ENCODE results near the gene ITSN1. TPM values are rescaled to one million over a fixed set of nuclear protein-coding genes. Genes with fewer than 3 reads are reported as not detected.

ITSN1 gene
- total RNA-seq, 4 donors from 2014 or later = 31.1 to 42.5 (median 35.9) TPM

GRCh38 chr21:33846141-33846540 is 203.8 kb downstream of the ITSN1 start:
- intact Hi-C loops (cut with DNase I) = no loop called here
- H3K36me3 ChIP-seq = no peaks in the 10 kb centered on the region
- no peak overlapping the region for H3K27ac ChIP-seq (replicated peaks in 1 of 4)
- no peaks in the 10 kb centered on the region for H3K27me3 ChIP-seq
- H3K9me3 ChIP-seq = no peaks in the 10 kb centered on the region
- no peak for TF ChIP-seq EP300 (IDR thresholded peaks at IDR 0.05)
- no peak for TF ChIP-seq POLR2A (IDR thresholded peaks at IDR 0.05; ENCODE audit: low read depth)
- TF ChIP-seq CTCF (IDR thresholded peaks at IDR 0.05) = no peak
- TF ChIP-seq POLR2AphosphoS5 (IDR thresholded peaks at IDR 0.05) = no peak
- H3K4me1 ChIP-seq = peaks cover 8 to 21% (median 13%) of the 10 kb centered on the region in 4 donors
- no peak for DNase-seq (ENCODE audit: extremely low spot score)
- 88% methylated on average over 3 of the region's 3 CpGs for WGBS
- H3K4me3 ChIP-seq = no peak overlapping the region

GRCh38 chr21:33847588-33848248 is 205.4 kb downstream of the ITSN1 start:
- DNase-seq (ENCODE audit: extremely low spot score) = no peak
- peaks cover 8 to 20% (median 13%) of the 10 kb centered on the region in 4 donors for H3K4me1 ChIP-seq
- H3K27me3 ChIP-seq = no peaks in the 10 kb centered on the region
- WGBS = 89% methylated on average over 19 of the region's 19 CpGs
- no peaks in the 10 kb centered on the region for H3K9me3 ChIP-seq
- intact Hi-C loops (cut with DNase I) = no loop called here
- no peak overlapping the region for H3K27ac ChIP-seq (replicated peaks in 1 of 4)
- TF ChIP-seq POLR2AphosphoS5 (IDR thresholded peaks at IDR 0.05) (no peak), CTCF (IDR thresholded peaks at IDR 0.05) (no peak), EP300 (IDR thresholded peaks at IDR 0.05) (no peak), POLR2A (IDR thresholded peaks at IDR 0.05; ENCODE audit: low read depth) (no peak)
- H3K36me3 ChIP-seq = no peaks in the 10 kb centered on the region
- H3K4me3 ChIP-seq = no peak overlapping the region

GRCh38 chr21:33848249-33848953 is 206.1 kb downstream of the ITSN1 start:
- Histone ChIP-seq H3K4me1 (peaks cover 8 to 14% (median 13%) of the 10 kb centered on the region in 4 donors), H3K4me3 (no peak overlapping the region), H3K36me3 (no peaks in the 10 kb centered on the region), H3K9me3 (no peaks in the 10 kb centered on the region), H3K27ac (replicated peaks in 1 of 4) (no peak overlapping the region), H3K27me3 (no peaks in the 10 kb centered on the region)
- WGBS = 90% methylated on average over 17 of the region's 17 CpGs
- no peak for DNase-seq (ENCODE audit: extremely low spot score)
- intact Hi-C loops (cut with DNase I) = no loop called here
- TF ChIP-seq CTCF (IDR thresholded peaks at IDR 0.05) (no peak), POLR2AphosphoS5 (IDR thresholded peaks at IDR 0.05) (no peak), EP300 (IDR thresholded peaks at IDR 0.05) (no peak), POLR2A (IDR thresholded peaks at IDR 0.05; ENCODE audit: low read depth) (no peak)

- Histone ChIP-seq H3K4me1 (peaks cover 0 to 4% (median 0%) of the 10 kb centered on the region in 4 donors), H3K9me3 (no peaks in the 10 kb centered on the region), H3K4me3 (no peak overlapping the region), H3K36me3 (no peaks in the 10 kb centered on the region), H3K27ac (replicated peaks in 1 of 4) (no peak overlapping the region), H3K27me3 (no peaks in the 10 kb centered on the region)
- intact Hi-C loops (cut with DNase I) = no loop called here
- no peak for DNase-seq (ENCODE audit: extremely low spot score)
- TF ChIP-seq EP300 (IDR thresholded peaks at IDR 0.05) (no peak), CTCF (IDR thresholded peaks at IDR 0.05) (no peak), POLR2A (IDR thresholded peaks at IDR 0.05; ENCODE audit: low read depth) (no peak), POLR2AphosphoS5 (IDR thresholded peaks at IDR 0.05) (no peak)
Observed at GRCh38 chr21:33849834-33850233, 207.5 kb downstream of the ITSN1 start.

Measured in esophagus muscularis mucosa (tissue), 4 donors.